Aorta (tissue), 5 donors: ENCODE data around the gene TRAF5. TPM values are rescaled to one million over a fixed set of nuclear protein-coding genes. Genes with fewer than 3 reads are reported as not detected.
A peak's percentile ranks its signal among the peaks of the same experiment; 100 is the strongest.
"Not testable (repeated sequence)": the region's sequence is repeated elsewhere in the genome, so short reads cannot be mapped to it uniquely, and the experiment has no call there.

Experiments used
- ATAC-seq: fragments of 200-7000 bp; cut with Tn5 transposase; one replicate; pipeline ENCODE4 v1.9.1; 2022; ENCODE audit warnings: moderate library complexity; ENCODE audit not compliant: low FRiP score
- DNase-seq, 2 donors: peaks; one replicate each; pipeline ENCODE4 v3.0.0-alpha.2; 2020
- H3K27ac ChIP-seq, 2 donors: one replicate each; pipeline ENCODE4 v1.5.1; 2013; ENCODE audit warnings: low read length in 2 of 2, mild to moderate bottlenecking in 2 of 2, moderate library complexity in 2 of 2, control low read depth in 1 of 2, inconsistent platforms in 1 of 2, low read depth in 1 of 2
- H3K27me3 ChIP-seq, 2 donors: one replicate each; pipeline ENCODE4 v1.6.1; 2013; ENCODE audit warnings: control low read depth in 1 of 2, low read length in 1 of 2, mild to moderate bottlenecking in 1 of 2, moderate library complexity in 1 of 2; ENCODE audit not compliant: insufficient read depth in 2 of 2, control insufficient read depth in 1 of 2
- H3K36me3 ChIP-seq, 2 donors: one replicate each; pipeline ENCODE4 v1.6.1; 2013; ENCODE audit warnings: control low read depth in 1 of 2, low read length in 1 of 2, mild to moderate bottlenecking in 1 of 2; ENCODE audit not compliant: insufficient read depth in 2 of 2, control insufficient read depth in 1 of 2
- H3K4me1 ChIP-seq, 2 donors: one replicate each; pipeline ENCODE4 v1.6.1; 2013; ENCODE audit warnings: low read length in 2 of 2, control low read depth in 1 of 2, mild to moderate bottlenecking in 1 of 2, moderate library complexity in 1 of 2; ENCODE audit not compliant: insufficient read depth in 2 of 2, control insufficient read depth in 1 of 2
- H3K4me3 ChIP-seq, 2 donors: one replicate each; pipeline ENCODE4 v1.5.1; 2013; ENCODE audit warnings: low read length in 2 of 2, control low read depth in 1 of 2, mild to moderate bottlenecking in 1 of 2
- H3K9me3 ChIP-seq: one replicate; pipeline ENCODE4 v1.6.1; 2013; ENCODE audit warnings: mild to moderate bottlenecking, low read length; ENCODE audit not compliant: control insufficient read depth
- WGBS, 2 donors: extraction: QIAGEN DNeasy Blood & Tissue Kit; methylation state at CpG; one replicate each; pipeline ENCODE4 v1.1.7; 2013; 5-methylcytosine and 5-hydroxymethylcytosine counted together
- intact Hi-C, 2 donors: fragments of 100-400 bp; cut with DNase I; formaldehyde crosslinking; loops; one replicate each; pipeline versions ENCODE4 v1.14.2 to v1.15.0; 2022
- polyA plus RNA-seq, 2 donors: library from polyadenylated mRNA; stranded (reverse); fragments of 200-250 nt; gene quantifications; one replicate each; pipeline ENCODE4 v1.2.3, GENCODE V29; 2013
- total RNA-seq, 2 donors: library from RNA; stranded (reverse); fragmentation: NEBNext Ultra II Directional; extraction: Animal tissue kit (Norgen Biotek cat#: 25700); gene quantifications; one replicate each; pipeline ENCODE4 v1.2.1, GENCODE V29; 2021
- donor health status: healthy with polysubstance abuse.
- donor health status: Bipolar disorder and iron deficiency.
- donor health status: DM: no; HTN: no; CAD: no.
- donor health status: DM: no; HTN: no; CAD: no.
- donor health status: DM: yes; HTN: yes; CAD: no.

TRAF5 gene
- total and polyA plus RNA-seq, 4 donors, result 9.0 to 59.5 (median 53.2) TPM

- no peaks in the 10 kb centered on the region for H3K9me3 ChIP-seq
- H3K27ac ChIP-seq, result peak overlapping the region; percentile 68 to 99
- H3K36me3 ChIP-seq, result no peaks in the 10 kb centered on the region
- ATAC-seq (peak; percentile 99), DNase-seq (peak; percentile 96 to 98)
- H3K27me3 ChIP-seq, result no peaks in the 10 kb centered on the region
- 2 to 3% methylated on average over 43 to 49 of the region's 49 CpGs for WGBS, 2 donors
- intact Hi-C loops, result loop anchor here (2.0 to 5.0 kb wide), 2 partner anchors 54 to 56 kb away; partner anchors contain the start of gene TRAF5 (in 1 of the 2)
- peak overlapping the region; percentile 58 to 70 for H3K4me3 ChIP-seq
- no peaks in the 10 kb centered on the region for H3K4me1 ChIP-seq
These were observed 56.3 kb downstream of the TRAF5 start for GRCh38 chr1:211382714-211383480.

GRCh38 chr1:211384524-211384923, 57.9 kb downstream of the TRAF5 start:
- intact Hi-C loops, result loop anchor here in 1 of 2 donors (5.0 kb wide), 1 partner anchor 57 kb away; the partner anchor contains the start of gene TRAF5

GRCh38 chr1:211386921-211387320, 60.3 kb downstream of the TRAF5 start:
- intact Hi-C loops, result no loop called here
- no peak overlapping the region for H3K4me3 ChIP-seq
- H3K27me3 ChIP-seq, result no peaks in the 10 kb centered on the region
- no peak overlapping the region for H3K27ac ChIP-seq
- H3K4me1 ChIP-seq, result no peaks in the 10 kb centered on the region
- H3K36me3 ChIP-seq, result no peaks in the 10 kb centered on the region
- 25 to 30% methylated on average over 2 of the region's 2 CpGs for WGBS, 2 donors
- no peaks in the 10 kb centered on the region for H3K9me3 ChIP-seq
- ATAC-seq (no peak), DNase-seq (no peak)

More at GRCh38 chr1:211384524-211384923, 57.9 kb downstream of the TRAF5 start:
- no peaks in the 10 kb centered on the region for H3K27me3 ChIP-seq
- DNase-seq, result no peak
- no peaks in the 10 kb centered on the region for H3K4me1 ChIP-seq
- 98% methylated on average over 3 of the region's 3 CpGs for WGBS, 2 donors
- ATAC-seq, result no peak
- H3K9me3 ChIP-seq, result no peaks in the 10 kb centered on the region
- H3K27ac ChIP-seq, result no peak overlapping the region
- no peaks in the 10 kb centered on the region for H3K36me3 ChIP-seq
- H3K4me3 ChIP-seq, result no peak overlapping the region

GRCh38 chr1:211390829-211391228, 64.2 kb downstream of the TRAF5 start:
- intact Hi-C loops, H3K27ac ChIP-seq, H3K4me1 ChIP-seq, ATAC-seq, H3K9me3 ChIP-seq, H3K4me3 ChIP-seq, DNase-seq, H3K36me3 ChIP-seq, H3K27me3 ChIP-seq: not testable (repeated sequence)
- WGBS, 2 donors, result 96 to 97% methylated on average over 7 of the region's 7 CpGs

- no peaks in the 10 kb centered on the region for H3K9me3 ChIP-seq
- H3K27me3 ChIP-seq, result no peaks in the 10 kb centered on the region
- no peak overlapping the region for H3K4me3 ChIP-seq
- WGBS, 2 donors, result 86 to 93% methylated on average over 1 of the region's 1 CpG
- peaks cover 0 to 2% of the 10 kb centered on the region in 2 donors for H3K36me3 ChIP-seq
- H3K4me1 ChIP-seq, result no peaks in the 10 kb centered on the region
- ATAC-seq (no peak), DNase-seq (no peak)
- intact Hi-C loops, result no loop called here
- no peak overlapping the region for H3K27ac ChIP-seq
These were observed 66.6 kb downstream of the TRAF5 start for GRCh38 chr1:211393203-211393602.

GRCh38 chr1:211398266-211398930, 71.8 kb downstream of the TRAF5 start:
- H3K9me3 ChIP-seq, H3K27me3 ChIP-seq, H3K4me3 ChIP-seq, intact Hi-C loops, H3K4me1 ChIP-seq, ATAC-seq, DNase-seq, H3K36me3 ChIP-seq, H3K27ac ChIP-seq: not testable (repeated sequence)
- 58 to 62% methylated on average over 13 of the region's 13 CpGs for WGBS, 2 donors

GRCh38 chr1:211399851-211400393, 73.3 kb downstream of the TRAF5 start:
- H3K4me3 ChIP-seq, H3K27me3 ChIP-seq, DNase-seq, intact Hi-C loops, ATAC-seq, H3K27ac ChIP-seq, H3K4me1 ChIP-seq, H3K9me3 ChIP-seq, H3K36me3 ChIP-seq: not testable (repeated sequence)
- 73 to 81% methylated on average over 13 of the region's 13 CpGs for WGBS, 2 donors

- H3K9me3 ChIP-seq, H3K27me3 ChIP-seq, H3K27ac ChIP-seq, H3K4me1 ChIP-seq, H3K4me3 ChIP-seq, intact Hi-C loops, ATAC-seq, DNase-seq, H3K36me3 ChIP-seq: not testable (repeated sequence)
- 83 to 93% methylated on average over 1 of the region's 1 CpG for WGBS, 2 donors
These were observed 75.1 kb downstream of the TRAF5 start for GRCh38 chr1:211401751-211402150.
